ENCODE data around the gene NRDC. TPM values are rescaled to one million over a fixed set of nuclear protein-coding genes. Genes with fewer than 3 reads are reported as not detected.

The NRDC gene
- total RNA-seq, 1 experiment from 2014 or later, result 182 TPM

DNA sequence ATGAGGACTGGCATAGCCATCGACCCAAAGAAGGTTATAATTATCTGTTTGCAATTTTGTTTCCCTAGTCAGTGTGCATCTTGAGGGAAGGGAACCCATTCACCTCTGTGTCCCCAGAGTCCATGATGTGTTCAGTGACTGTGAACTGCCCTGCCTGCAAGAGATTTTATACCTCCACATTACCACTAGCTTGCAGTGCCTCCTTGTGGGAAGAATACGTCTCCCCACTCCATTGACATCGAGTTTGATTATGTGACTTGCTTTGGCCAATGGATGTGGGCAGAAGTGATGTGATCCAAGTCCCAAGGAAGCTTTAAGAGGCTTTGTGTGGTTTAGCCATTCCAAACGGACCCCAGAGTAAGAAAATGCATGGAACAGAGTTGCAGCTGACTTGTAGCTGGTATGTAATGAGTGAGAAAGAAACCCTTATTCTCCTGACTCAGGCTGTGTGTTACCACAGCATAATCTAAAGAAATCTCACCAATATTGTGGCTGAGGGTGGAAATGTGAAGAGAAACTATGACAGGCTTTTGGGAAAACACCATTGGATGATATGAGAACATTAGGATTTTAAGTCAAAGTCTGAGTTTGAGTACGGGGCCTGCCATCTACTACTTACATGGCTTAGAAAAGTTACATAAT is 47.8 kb upstream of the NRDC start:
- Histone ChIP-seq H3K4me3 (replicated peaks in 1 of 2; ENCODE audit: low read depth in 1 of 2, low read length in 2 of 2) (no peak overlapping the region), H2AFZ (ENCODE audit: low read depth, low read length, poor library complexity, severe bottlenecking) (no peak overlapping the region), H4K20me1 (ENCODE audit: insufficient read depth) (no peaks in the 10 kb centered on the region), H3K27ac (ENCODE audit: low read depth, low read length) (no peak overlapping the region), H3K79me2 (ENCODE audit: insufficient read depth, low read length) (no peaks in the 10 kb centered on the region), H3K27me3 (ENCODE audit: insufficient read depth, low read length) (no peaks in the 10 kb centered on the region), H3K4me2 (ENCODE audit: low read length) (no peak overlapping the region), H3K36me3 (ENCODE audit: control insufficient read depth in 1 of 2, insufficient read depth in 2 of 2, low read length in 2 of 2) (0 out of 4 replicates have a peak, but pooled peaks cover 0 to 3% of the 10 kb centered on the region in 2 experiments), H3K9me3 (ENCODE audit: control insufficient read depth in 1 of 2, insufficient read depth in 1 of 2, low read depth in 1 of 2, low read length in 2 of 2) (no peaks in the 10 kb centered on the region), H3K9ac (ENCODE audit: low read length) (no peak overlapping the region), H3K4me1 (ENCODE audit: control insufficient read depth in 1 of 2, insufficient read depth in 2 of 2, low read length in 2 of 2) (peaks cover 0 to 10% of the 10 kb centered on the region in 2 experiments; a peak in 1 of 4 replicates), H3K9me2 (ENCODE audit: insufficient read depth) (no peaks in the 10 kb centered on the region)
- CTCF ChIA-PET, result interaction anchor here (1.8 kb wide), 1 partner anchor 29 kb away, joined by 8 read pairs; no protein-coding TSS in a partner anchor
- TF ChIP-seq EGR1 (IDR thresholded peaks at IDR 0.05; ENCODE audit: low read depth) (no peak), FOSL1 (IDR thresholded peaks at IDR 0.05; ENCODE audit: low read depth) (no peak), SRF (IDR thresholded peaks at IDR 0.05; ENCODE audit: low read depth) (no peak), RAD21 (IDR thresholded peaks at IDR 0.05; ENCODE audit: low read depth) (peak; percentile 43)
- TF ChIP-seq, protein P1, sequence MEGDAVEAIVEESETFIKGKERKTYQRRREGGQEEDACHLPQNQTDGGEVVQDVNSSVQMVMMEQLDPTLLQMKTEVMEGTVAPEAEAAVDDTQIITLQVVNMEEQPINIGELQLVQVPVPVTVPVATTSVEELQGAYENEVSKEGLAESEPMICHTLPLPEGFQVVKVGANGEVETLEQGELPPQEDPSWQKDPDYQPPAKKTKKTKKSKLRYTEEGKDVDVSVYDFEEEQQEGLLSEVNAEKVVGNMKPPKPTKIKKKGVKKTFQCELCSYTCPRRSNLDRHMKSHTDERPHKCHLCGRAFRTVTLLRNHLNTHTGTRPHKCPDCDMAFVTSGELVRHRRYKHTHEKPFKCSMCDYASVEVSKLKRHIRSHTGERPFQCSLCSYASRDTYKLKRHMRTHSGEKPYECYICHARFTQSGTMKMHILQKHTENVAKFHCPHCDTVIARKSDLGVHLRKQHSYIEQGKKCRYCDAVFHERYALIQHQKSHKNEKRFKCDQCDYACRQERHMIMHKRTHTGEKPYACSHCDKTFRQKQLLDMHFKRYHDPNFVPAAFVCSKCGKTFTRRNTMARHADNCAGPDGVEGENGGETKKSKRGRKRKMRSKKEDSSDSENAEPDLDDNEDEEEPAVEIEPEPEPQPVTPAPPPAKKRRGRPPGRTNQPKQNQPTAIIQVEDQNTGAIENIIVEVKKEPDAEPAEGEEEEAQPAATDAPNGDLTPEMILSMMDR (IDR thresholded peaks at IDR 0.05 in 2 of 3, conservative IDR thresholded peaks at IDR 0.05 in 1 of 3; ENCODE audit: borderline replicate concordance in 1 of 3, insufficient read depth in 1 of 3, low read depth in 2 of 3, low read length in 2 of 3), result peak in 2 of 3 experiments; percentile 37 to 44; a peak in 3 of 6 replicates
- RAD21 ChIA-PET (ENCODE audit: low non-redundant PET in 1 of 2, low total read pairs in 2 of 2, uncharacterized antibody in 2 of 2, unreplicated experiment in 2 of 2), result interaction anchor here in 1 of 2 experiments (0.5 kb wide), 1 partner anchor 11 kb away, joined by 3 read pairs; no protein-coding TSS in a partner anchor
- intact Hi-C loops (cut with micrococcal nuclease), result no loop called here
- BruUV-seq (replicated peaks), result no TSS peak
- DNase-seq (ENCODE audit: low read depth, low spot score) (no peak), ATAC-seq (peak; percentile 79)
- POLR2A ChIA-PET, result interaction anchor here (0.6 kb wide), 1 partner anchor 8 kb away, joined by 6 read pairs; no protein-coding TSS in a partner anchor

- no peaks in the 10 kb centered on the region for H3K79me2 ChIP-seq (ENCODE audit: insufficient read depth, low read length)
- CTCF ChIA-PET, result no interaction called here
- POLR2A ChIA-PET, result no interaction called here
- TF ChIP-seq, protein P2, sequence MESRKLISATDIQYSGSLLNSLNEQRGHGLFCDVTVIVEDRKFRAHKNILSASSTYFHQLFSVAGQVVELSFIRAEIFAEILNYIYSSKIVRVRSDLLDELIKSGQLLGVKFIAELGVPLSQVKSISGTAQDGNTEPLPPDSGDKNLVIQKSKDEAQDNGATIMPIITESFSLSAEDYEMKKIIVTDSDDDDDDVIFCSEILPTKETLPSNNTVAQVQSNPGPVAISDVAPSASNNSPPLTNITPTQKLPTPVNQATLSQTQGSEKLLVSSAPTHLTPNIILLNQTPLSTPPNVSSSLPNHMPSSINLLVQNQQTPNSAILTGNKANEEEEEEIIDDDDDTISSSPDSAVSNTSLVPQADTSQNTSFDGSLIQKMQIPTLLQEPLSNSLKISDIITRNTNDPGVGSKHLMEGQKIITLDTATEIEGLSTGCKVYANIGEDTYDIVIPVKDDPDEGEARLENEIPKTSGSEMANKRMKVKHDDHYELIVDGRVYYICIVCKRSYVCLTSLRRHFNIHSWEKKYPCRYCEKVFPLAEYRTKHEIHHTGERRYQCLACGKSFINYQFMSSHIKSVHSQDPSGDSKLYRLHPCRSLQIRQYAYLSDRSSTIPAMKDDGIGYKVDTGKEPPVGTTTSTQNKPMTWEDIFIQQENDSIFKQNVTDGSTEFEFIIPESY (IDR thresholded peaks at IDR 0.05; ENCODE audit: extremely low read depth, insufficient replicate concordance, low read length), result no peak
- TF ChIP-seq POLR2A (IDR thresholded peaks at IDR 0.05; ENCODE audit: borderline replicate concordance, extremely low read depth, insufficient read depth, insufficient read length) (no peak), EGR1 (IDR thresholded peaks at IDR 0.05; ENCODE audit: low read depth) (no peak), MAX (IDR thresholded peaks at IDR 0.05) (no peak), ELF1 (IDR thresholded peaks at IDR 0.05; ENCODE audit: borderline replicate concordance, low read depth) (no peak), FOSL1 (IDR thresholded peaks at IDR 0.05; ENCODE audit: low read depth) (no peak), SP1 (IDR thresholded peaks at IDR 0.05; ENCODE audit: low read depth) (no peak)
- TF ChIP-seq, protein P3, sequence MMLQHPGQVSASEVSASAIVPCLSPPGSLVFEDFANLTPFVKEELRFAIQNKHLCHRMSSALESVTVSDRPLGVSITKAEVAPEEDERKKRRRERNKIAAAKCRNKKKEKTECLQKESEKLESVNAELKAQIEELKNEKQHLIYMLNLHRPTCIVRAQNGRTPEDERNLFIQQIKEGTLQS (IDR thresholded peaks at IDR 0.05), result no peak
- TF ChIP-seq, protein P1 (IDR thresholded peaks at IDR 0.05 in 2 of 3, conservative IDR thresholded peaks at IDR 0.05 in 1 of 3; ENCODE audit: borderline replicate concordance in 1 of 3, insufficient read depth in 1 of 3, low read depth in 2 of 3, low read length in 2 of 3), result no peak
Measured at GRCh38 chr1:51924455-51924854, 45.9 kb upstream of the NRDC start.

More at GRCh38 chr1:51924455-51924854, 45.9 kb upstream of the NRDC start:
- H3K9ac ChIP-seq (ENCODE audit: low read length), result no peak overlapping the region
- no peaks in the 10 kb centered on the region for H4K20me1 ChIP-seq (ENCODE audit: insufficient read depth)
- no peaks in the 10 kb centered on the region for H3K27me3 ChIP-seq (ENCODE audit: insufficient read depth, low read length)
- H3K9me2 ChIP-seq (ENCODE audit: insufficient read depth), result no peaks in the 10 kb centered on the region
- H3K4me1 ChIP-seq (ENCODE audit: control insufficient read depth in 1 of 2, insufficient read depth in 2 of 2, low read length in 2 of 2), result peaks cover 0 to 10% of the 10 kb centered on the region in 2 experiments; a peak in 1 of 4 replicates
- H3K27ac ChIP-seq (ENCODE audit: low read depth, low read length), result no peak overlapping the region
- intact Hi-C loops (cut with micrococcal nuclease), result no loop called here
- no peak for DNase-seq (ENCODE audit: low read depth, low spot score)
- no peak overlapping the region for H3K4me3 ChIP-seq (replicated peaks in 1 of 2; ENCODE audit: low read depth in 1 of 2, low read length in 2 of 2)
- H3K9me3 ChIP-seq (ENCODE audit: control insufficient read depth in 1 of 2, insufficient read depth in 1 of 2, low read depth in 1 of 2, low read length in 2 of 2), result no peaks in the 10 kb centered on the region
- H2AFZ ChIP-seq (ENCODE audit: low read depth, low read length, poor library complexity, severe bottlenecking), result no peak overlapping the region
- RAD21 ChIA-PET (ENCODE audit: low non-redundant PET in 1 of 2, low total read pairs in 2 of 2, uncharacterized antibody in 2 of 2, unreplicated experiment in 2 of 2), result no interaction called here
- H3K36me3 ChIP-seq (ENCODE audit: control insufficient read depth in 1 of 2, insufficient read depth in 2 of 2, low read length in 2 of 2), result 0 out of 4 replicates have a peak, but pooled peaks cover 0 to 3% of the 10 kb centered on the region in 2 experiments
- no peak overlapping the region for H3K4me2 ChIP-seq (ENCODE audit: low read length)
- ATAC-seq, result no peak
- BruUV-seq (replicated peaks), result no TSS peak
